Stimulated activated memory B cell treated with anti-CD40 and anti-IgM and Interleukin-4, amounts not matched to agents 10 μg/mL and 1 μg/mL and 100 μg/mL, for 72 hours (primary cell): ENCODE data around the gene LRP2.
"Not testable (repeated sequence)": the region's sequence is repeated elsewhere in the genome, so short reads cannot be mapped to it uniquely, and the experiment has no call there.

Experiments
- ATAC-seq: fragments of 150-1000 bp; cut with Tn5 transposase; 2 replicates; pipeline ENCODE4 v1.10.0; 2021
- H3K27ac Mint-ChIP-seq: one replicate; pipeline ENCODE4 v1.8.0; 2022; ENCODE audit warnings: mild to moderate bottlenecking, mixed read lengths
- H3K27me3 Mint-ChIP-seq: one replicate; pipeline ENCODE4 v1.8.0; 2022; ENCODE audit warnings: mixed read lengths
- H3K36me3 Mint-ChIP-seq: one replicate; pipeline ENCODE4 v1.8.0; 2022; ENCODE audit warnings: mixed read lengths
- H3K4me1 Mint-ChIP-seq: one replicate; pipeline ENCODE4 v1.8.0; 2022; ENCODE audit warnings: mixed read lengths
- H3K4me3 Mint-ChIP-seq: one replicate; pipeline ENCODE4 v1.8.0; 2022; ENCODE audit warnings: mild to moderate bottlenecking, moderate library complexity, mixed read lengths
- H3K9me3 Mint-ChIP-seq: one replicate; pipeline ENCODE4 v1.8.0; 2022; ENCODE audit warnings: mixed read lengths

LRP2 gene

DNA sequence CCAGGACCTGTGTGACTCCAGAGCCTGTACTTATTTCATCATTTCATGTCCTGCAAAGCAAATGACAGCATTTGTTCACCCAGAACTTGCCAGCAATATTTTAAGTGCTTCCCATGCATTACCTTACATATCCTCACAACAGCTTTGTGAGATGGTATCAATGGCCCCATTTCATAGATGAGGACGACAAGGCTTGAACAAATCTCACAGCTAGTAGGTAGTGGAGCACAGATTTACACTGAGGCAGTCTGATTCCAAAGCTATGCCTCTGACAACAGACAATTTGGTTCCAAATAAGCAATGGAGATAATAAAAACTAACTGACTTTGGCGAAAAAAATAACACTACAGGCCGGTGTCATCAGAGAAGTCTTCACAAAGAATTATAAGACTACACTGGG, 33.5 kb downstream of the LRP2 start:
- H3K27ac Mint-ChIP-seq, result no peak overlapping the region
- no peaks in the 10 kb centered on the region for H3K4me1 Mint-ChIP-seq
- ATAC-seq, result no peak
- H3K27me3 Mint-ChIP-seq, result peaks cover 11% of the 10 kb centered on the region
- no peaks in the 10 kb centered on the region for H3K9me3 Mint-ChIP-seq
- no peaks in the 10 kb centered on the region for H3K36me3 Mint-ChIP-seq
- H3K4me3 Mint-ChIP-seq, result no peak overlapping the region

DNA sequence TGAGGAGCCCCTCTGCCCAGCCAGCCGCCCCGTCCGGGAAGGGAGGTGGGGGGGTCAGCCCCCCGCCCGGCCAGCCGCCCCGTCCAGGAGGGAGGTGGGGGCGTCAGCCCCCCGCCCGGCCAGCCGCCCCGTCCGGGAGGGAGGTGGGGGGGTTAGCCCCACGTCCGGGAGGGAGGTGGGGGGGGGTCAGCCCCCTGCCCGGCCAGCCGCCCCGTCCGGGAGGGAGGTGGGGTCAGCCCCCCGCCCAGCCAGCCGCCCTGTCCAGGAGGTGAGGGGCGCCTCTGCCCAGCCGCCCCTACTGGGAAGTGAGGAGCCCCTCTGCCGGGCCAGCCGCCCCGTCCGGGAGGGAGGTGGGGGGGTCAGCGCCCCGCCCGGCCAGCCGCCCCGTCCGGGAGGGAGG, 34.5 kb downstream of the LRP2 start:
- not testable (repeated sequence) for H3K4me1 Mint-ChIP-seq, H3K9me3 Mint-ChIP-seq, H3K4me3 Mint-ChIP-seq, H3K27ac Mint-ChIP-seq, H3K36me3 Mint-ChIP-seq, ATAC-seq
- H3K27me3 Mint-ChIP-seq, result peaks cover 11% of the 10 kb centered on the region

DNA sequence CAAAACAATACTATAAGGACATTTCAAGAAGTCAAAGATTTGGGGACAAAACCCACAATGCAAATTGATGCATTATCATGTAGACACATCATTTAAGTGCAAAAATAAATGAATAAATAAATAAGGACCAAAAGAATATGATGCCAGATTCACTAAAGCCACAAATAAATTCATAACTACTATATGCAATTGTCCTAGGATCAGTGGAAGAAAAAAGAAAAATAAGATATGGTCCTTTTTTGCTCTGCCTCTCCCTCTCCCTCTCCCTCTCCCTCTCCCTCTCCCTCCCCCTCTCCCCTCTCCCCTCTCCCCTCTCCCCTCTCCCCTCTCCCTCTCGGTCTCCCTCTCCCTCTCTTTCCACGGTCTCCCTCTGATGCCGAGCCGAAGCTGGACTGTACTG, 36.4 kb downstream of the LRP2 start:
- H3K9me3 Mint-ChIP-seq, H3K4me1 Mint-ChIP-seq, H3K27me3 Mint-ChIP-seq, H3K36me3 Mint-ChIP-seq, H3K4me3 Mint-ChIP-seq, H3K27ac Mint-ChIP-seq, ATAC-seq: not testable (repeated sequence)

DNA sequence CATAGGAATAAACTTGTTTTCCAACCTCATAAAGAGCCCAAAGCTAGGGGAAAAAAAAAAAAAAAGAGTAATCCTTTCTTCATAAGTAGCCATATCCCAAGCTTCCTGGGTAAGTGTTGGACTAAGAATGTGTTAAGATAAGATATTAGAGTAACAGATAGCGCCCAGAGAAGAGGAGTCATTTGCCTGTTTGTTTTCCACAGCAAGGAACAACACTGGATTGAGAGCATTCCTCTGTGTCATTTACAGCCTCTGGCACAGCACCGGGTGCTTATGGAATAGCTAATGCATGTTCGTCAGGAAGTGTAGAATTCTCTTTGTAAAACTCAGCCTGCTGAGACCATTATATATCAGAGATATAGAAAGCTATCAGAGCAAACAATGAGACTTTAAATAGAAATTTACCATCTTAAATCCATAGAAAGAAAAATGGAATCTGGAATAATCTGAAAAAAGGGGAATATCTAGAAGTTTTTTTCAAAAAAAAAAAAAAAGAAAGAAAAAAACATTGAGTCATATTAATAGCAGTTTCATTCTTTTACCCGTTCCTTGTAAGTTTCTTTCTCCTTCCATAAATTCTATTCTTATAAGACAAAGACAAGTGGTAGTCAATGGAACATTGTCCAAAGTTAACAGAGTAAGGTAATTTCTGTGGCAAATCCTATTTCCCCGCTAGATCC, 37.6 kb downstream of the LRP2 start:
- H3K9me3 Mint-ChIP-seq, result no peaks in the 10 kb centered on the region
- no peaks in the 10 kb centered on the region for H3K27me3 Mint-ChIP-seq
- ATAC-seq, result no peak
- H3K36me3 Mint-ChIP-seq, result no peaks in the 10 kb centered on the region
- no peaks in the 10 kb centered on the region for H3K4me1 Mint-ChIP-seq
- no peak overlapping the region for H3K27ac Mint-ChIP-seq
- H3K4me3 Mint-ChIP-seq, result no peak overlapping the region

DNA sequence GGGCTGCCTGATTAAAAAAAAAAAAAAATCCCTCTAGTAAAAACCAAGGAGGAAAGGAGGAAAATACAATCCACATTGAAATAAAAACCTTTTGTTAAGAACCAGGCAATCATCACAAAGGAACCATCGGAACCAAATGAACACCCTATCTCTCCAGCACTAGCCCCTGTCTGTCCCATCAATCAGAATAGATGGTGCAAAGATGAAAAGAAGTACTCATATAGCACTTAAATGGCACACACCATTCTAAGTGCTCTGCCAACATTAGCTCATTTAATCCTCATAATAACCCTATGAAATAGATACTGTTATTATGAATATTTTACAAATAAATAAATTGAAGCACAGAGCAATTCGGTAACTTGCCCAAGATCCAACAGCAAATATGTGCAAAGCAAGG, 38.5 kb downstream of the LRP2 start:
- no peaks in the 10 kb centered on the region for H3K27me3 Mint-ChIP-seq
- no peak for ATAC-seq
- H3K4me1 Mint-ChIP-seq, result no peaks in the 10 kb centered on the region
- no peaks in the 10 kb centered on the region for H3K36me3 Mint-ChIP-seq
- no peak overlapping the region for H3K27ac Mint-ChIP-seq
- H3K9me3 Mint-ChIP-seq, result no peaks in the 10 kb centered on the region
- no peak overlapping the region for H3K4me3 Mint-ChIP-seq

DNA sequence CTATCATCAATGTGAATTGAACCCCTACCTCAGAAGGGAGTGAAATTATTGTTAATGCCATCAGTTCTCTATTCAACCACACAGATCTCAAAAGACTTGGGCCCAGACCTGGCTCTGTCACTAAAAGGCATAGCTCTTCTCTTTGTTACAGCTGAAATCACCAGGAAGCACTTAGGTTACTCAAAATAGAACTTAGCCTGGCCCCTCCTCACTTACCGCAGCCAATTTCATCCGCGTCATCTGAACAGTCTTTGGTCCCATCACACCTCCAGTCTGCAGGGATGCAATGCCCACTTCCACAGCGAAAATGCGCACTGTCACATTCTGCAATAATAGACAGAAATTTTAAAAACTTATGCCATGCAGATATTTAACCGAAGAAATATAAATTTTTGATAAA, 41.8 kb downstream of the LRP2 start:
- Mint-ChIP-seq H3K36me3 (no peaks in the 10 kb centered on the region), H3K9me3 (no peaks in the 10 kb centered on the region), H3K27me3 (peaks cover 12% of the 10 kb centered on the region), H3K4me3 (no peak overlapping the region), H3K4me1 (no peaks in the 10 kb centered on the region), H3K27ac (no peak overlapping the region)
- ATAC-seq, result no peak

DNA sequence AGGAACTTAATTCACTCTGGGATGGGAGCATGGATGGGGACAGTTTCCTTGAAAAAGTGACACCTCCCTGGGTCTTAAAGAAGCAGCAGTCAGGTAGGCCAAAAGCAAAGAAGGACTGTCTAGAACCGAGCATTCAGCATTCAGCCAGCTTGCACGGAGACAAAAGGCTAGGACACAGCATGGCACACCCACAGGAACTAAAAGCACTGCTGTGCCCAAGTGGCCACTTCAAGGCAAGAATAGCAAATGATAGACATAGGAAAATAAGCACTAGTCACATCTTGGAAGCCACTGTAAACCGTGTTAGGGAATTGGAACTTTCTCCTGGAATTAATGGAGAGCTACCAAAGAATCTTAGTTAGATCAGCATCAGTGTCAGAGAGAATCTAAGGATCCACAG, 47.0 kb downstream of the LRP2 start:
- H3K9me3 Mint-ChIP-seq, result peaks cover 3% of the 10 kb centered on the region
- H3K27ac Mint-ChIP-seq, result no peak overlapping the region
- no peak for ATAC-seq
- no peak overlapping the region for H3K4me3 Mint-ChIP-seq
- no peaks in the 10 kb centered on the region for H3K36me3 Mint-ChIP-seq
- no peaks in the 10 kb centered on the region for H3K4me1 Mint-ChIP-seq
- H3K27me3 Mint-ChIP-seq, result peaks cover 30% of the 10 kb centered on the region

DNA sequence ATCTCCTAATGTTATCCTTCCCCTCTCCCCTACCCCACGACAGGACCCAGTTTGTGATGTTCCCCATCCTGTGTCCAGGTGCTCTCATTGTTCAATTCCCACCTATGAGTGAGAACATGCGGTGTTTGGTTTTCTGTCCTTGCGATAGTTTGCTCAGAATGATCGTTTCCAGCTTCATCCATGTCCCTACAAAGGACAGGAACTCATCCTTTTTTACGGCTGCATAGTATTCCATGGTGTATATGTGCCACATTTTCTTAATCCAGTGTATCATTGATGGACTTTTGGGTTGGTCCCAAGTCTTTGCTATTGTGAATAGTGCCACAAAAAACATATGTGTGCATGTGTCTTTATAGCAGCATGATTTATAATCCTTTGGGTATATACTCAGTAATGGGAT, 54.0 kb downstream of the LRP2 start:
- H3K9me3 Mint-ChIP-seq, H3K4me3 Mint-ChIP-seq, H3K36me3 Mint-ChIP-seq, H3K27me3 Mint-ChIP-seq, ATAC-seq, H3K27ac Mint-ChIP-seq, H3K4me1 Mint-ChIP-seq: not testable (repeated sequence)

DNA sequence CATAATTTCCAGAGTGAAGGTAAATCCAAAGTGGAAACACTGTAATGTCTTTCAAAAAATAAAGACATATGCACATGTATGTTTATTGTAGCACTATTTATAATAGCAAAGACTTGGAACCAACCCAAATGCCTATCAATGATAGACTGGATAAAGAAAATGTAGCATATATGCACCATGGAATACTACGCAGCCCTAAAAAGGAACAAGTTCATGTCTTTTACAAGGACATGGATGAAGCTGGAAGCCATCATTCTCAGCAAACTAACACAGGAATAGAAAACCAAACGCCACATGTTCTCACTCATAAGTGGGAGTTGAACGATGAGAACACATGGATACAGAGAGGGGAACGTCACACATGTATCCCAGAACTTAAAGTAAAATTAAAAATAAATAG, 57.6 kb downstream of the LRP2 start:
- H3K4me3 Mint-ChIP-seq, H3K27ac Mint-ChIP-seq, H3K9me3 Mint-ChIP-seq, H3K36me3 Mint-ChIP-seq, H3K27me3 Mint-ChIP-seq, ATAC-seq, H3K4me1 Mint-ChIP-seq: not testable (repeated sequence)

DNA sequence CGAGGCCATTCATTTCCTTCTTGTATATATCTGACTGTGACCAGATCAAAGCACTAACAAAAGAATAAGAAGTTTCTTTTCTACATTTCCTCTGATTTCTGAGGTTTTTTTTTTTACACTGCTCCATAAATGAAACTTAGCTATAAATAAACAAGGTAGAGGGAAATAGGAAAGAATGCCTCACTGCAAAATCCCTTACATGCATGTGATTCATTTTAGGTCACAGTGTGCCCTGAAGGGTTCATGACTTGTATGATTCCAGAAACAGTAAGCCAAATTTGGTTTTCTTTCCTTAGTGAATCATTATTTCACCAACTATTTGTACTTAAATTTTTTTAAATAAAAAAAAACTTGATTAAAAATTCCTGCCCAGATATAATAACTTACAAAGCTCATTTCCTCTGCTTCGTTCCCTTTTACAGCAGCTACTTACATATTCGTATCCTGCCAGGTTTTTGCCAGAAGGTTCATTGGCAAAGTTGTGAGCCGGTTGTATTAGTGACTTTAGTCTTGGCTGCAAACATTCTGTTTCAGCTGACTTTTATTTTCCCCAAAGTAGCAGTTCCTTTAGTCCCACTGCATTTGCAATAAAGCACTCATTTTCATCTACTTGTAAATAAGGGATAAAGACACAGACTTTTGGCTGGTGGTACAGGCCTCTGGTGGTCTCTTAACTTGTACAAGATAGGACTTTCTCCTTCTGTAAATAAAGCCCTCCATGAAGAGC, 58.6 kb downstream of the LRP2 start:
- no peak for ATAC-seq
- no peaks in the 10 kb centered on the region for H3K36me3 Mint-ChIP-seq
- H3K9me3 Mint-ChIP-seq, result peaks cover 5% of the 10 kb centered on the region
- H3K27me3 Mint-ChIP-seq, result no peaks in the 10 kb centered on the region
- no peak overlapping the region for H3K4me3 Mint-ChIP-seq
- H3K4me1 Mint-ChIP-seq, result no peaks in the 10 kb centered on the region
- H3K27ac Mint-ChIP-seq, result no peak overlapping the region

DNA sequence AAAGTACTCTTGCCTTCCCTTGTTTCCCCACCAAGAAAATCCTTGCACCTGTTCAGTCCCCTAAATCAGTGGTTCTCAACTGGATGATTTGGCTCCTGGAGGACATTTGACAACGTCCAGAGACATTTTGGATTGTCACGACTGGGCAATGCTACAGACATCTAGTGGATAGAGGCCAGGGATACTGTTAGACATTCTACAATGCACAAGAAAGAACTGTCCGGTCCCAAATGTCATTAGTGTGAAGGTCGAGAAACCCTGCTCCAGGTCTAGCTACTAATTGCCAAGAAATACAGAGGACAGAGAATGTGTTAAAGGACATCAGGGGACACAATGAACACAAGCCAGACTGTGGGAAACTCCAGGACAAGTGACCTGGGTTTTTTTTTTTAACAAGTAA, 60.0 kb downstream of the LRP2 start:
- Mint-ChIP-seq H3K36me3 (no peaks in the 10 kb centered on the region), H3K27ac (no peak overlapping the region), H3K4me3 (no peak overlapping the region), H3K9me3 (peaks cover 5% of the 10 kb centered on the region), H3K27me3 (no peaks in the 10 kb centered on the region), H3K4me1 (no peaks in the 10 kb centered on the region)
- no peak for ATAC-seq

DNA sequence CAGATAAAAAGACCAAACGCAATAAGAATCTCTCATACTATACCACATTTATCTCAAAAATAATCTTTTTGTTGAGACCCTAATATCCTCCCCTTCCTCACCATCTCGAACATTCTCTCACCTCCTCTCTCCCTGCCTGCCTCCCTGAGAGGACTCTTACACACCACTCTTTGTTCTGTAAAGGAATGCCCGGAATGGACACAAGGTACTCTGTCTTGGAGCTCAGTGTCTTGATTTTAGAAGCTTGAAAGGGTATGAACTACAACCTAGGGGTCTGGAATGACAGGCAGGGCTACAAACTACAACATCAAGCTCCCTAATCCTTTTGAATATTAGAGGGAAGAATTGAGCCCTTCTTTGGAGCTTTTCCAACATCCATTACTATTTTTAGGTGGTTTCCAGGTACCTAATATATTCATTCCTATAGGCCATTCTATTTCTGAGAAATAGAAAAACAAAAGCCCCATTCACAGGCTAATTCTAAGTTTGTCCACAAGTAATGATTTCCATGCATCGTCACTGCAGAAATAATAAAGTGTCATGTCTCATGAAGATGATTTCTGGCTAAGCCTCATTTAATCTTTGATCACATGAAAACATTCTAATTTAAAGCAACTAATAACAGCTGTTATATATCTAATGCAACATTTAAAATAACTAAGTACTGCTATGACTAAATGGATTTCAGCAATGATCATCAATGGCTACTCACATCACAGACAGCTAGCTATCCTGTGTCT, 60.6 kb downstream of the LRP2 start:
- Mint-ChIP-seq H3K36me3 (no peaks in the 10 kb centered on the region), H3K4me1 (no peaks in the 10 kb centered on the region), H3K27ac (no peak overlapping the region), H3K4me3 (no peak overlapping the region), H3K9me3 (peaks cover 5% of the 10 kb centered on the region), H3K27me3 (no peaks in the 10 kb centered on the region)
- ATAC-seq, result no peak

DNA sequence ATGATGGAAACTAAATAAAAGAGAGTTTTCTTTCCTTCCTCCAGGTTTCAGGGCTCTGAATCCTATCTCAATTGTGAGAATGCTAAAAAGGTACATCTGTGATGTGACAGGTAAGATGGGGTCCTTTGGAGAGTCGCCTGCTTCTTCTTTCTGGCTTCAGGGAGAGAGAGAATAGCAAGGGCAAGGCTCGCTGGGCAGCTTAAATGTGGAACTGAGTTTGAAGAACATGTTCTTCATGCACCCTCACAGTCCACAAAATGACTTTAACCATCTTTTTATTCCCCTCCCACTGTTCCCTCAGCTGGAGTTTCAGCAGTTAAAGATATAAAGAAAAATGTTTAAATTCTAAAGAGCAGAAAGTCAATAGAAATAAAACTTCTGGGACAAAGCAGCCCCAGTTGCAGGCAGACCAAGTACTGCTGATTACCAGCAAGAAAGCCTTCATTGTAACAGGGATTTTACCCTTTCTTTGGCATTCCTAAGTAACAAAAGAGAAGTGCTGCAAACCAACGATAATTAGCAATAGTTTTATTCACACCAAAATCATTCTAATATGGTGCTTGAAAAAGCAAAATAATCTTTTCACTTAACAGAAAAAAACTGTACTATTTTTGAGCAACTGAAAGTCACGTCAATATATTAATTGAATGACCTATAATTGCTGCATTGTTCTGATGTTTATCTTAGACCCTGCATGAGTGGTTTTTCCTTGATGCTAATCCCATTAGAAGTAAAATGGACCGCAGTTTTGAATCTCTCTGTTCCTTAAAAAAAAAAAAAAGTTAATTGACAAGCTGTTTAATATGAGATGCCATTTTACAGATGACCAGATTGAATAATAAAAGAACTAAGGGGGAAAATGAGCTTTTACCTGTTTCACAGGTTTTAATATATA, 61.5 kb downstream of the LRP2 start:
- Mint-ChIP-seq H3K9me3 (peaks cover 5% of the 10 kb centered on the region), H3K27ac (no peak overlapping the region), H3K36me3 (no peaks in the 10 kb centered on the region), H3K4me3 (no peak overlapping the region), H3K27me3 (no peaks in the 10 kb centered on the region), H3K4me1 (no peaks in the 10 kb centered on the region)
- no peak for ATAC-seq

DNA sequence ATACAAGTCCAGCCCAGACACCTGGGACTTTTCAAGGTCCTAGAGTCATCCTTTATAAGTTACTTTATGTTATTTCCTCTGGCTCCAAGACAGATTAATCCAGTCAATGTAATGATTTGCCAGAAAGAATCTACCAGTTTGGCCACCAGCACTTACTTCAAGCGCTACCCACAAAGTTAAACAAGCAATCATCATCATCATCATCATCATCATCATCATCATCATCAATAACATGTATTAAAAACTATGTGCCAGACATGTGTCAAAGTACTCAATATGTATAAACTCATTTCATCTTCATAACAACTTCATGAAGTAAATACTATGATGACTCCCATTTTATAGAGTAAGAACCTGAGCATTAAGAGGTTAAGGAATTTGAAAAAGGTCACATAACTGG, 64.3 kb downstream of the LRP2 start:
- Mint-ChIP-seq H3K27ac (no peak overlapping the region), H3K36me3 (no peaks in the 10 kb centered on the region), H3K27me3 (no peaks in the 10 kb centered on the region), H3K9me3 (no peaks in the 10 kb centered on the region), H3K4me3 (no peak overlapping the region), H3K4me1 (no peaks in the 10 kb centered on the region)
- no peak for ATAC-seq

DNA sequence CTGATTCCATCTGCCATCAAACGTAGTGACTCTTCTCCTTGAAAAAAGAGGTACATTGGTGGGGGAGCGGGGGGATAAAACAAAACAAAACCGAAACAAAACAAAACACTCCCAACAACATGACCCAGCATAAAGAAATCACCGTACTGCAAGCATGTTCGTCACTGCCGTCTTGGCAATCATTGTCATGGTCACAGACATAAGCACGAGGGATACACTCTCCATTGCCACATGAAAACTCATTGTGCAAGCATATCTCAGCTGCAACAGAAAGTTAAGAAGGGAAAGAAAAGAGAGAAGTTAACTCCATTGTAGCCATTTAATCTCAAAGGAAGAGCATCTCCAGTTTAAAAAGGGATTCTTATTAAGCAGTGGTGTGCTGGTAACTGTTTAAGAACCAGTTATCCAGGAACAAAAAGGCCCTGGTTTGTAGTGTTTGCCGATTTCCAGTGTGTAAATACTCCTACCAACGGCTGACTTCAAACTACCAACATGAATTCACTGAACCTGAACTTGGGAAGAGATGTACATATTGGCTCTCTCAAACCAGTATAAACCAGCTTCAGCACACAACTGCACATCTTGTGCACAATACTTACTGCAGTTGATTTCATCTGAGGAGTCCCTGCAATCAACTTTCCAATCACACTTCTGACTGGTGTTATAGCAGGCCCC, 68.2 kb downstream of the LRP2 start:
- no peak for ATAC-seq
- Mint-ChIP-seq H3K9me3 (no peaks in the 10 kb centered on the region), H3K27ac (no peak overlapping the region), H3K27me3 (no peaks in the 10 kb centered on the region), H3K36me3 (no peaks in the 10 kb centered on the region), H3K4me3 (no peak overlapping the region), H3K4me1 (no peaks in the 10 kb centered on the region)
